MM.1S (cell line): Measurements from ENCODE around the gene SPOCK1.

Experiments used
- EZH2 ChIP-seq: fragments of 300-600 bp; sonication (generic); optimal IDR thresholded peaks from 2 replicates; pipeline ENCODE3; 2017; ENCODE audit warnings: low read depth, mild to moderate bottlenecking, antibody characterized with exemption, low read length, mixed read lengths
- TF ChIP-seq, protein P1 (sequence below): fragments of 300-600 bp; sonication (generic); IDR thresholded peaks from 2 replicates; pipeline ENCODE4 v1.5.1; 2016; ENCODE audit warnings: antibody characterized with exemption, low read length, mixed read lengths

- TF ChIP-seq, protein P1, sequence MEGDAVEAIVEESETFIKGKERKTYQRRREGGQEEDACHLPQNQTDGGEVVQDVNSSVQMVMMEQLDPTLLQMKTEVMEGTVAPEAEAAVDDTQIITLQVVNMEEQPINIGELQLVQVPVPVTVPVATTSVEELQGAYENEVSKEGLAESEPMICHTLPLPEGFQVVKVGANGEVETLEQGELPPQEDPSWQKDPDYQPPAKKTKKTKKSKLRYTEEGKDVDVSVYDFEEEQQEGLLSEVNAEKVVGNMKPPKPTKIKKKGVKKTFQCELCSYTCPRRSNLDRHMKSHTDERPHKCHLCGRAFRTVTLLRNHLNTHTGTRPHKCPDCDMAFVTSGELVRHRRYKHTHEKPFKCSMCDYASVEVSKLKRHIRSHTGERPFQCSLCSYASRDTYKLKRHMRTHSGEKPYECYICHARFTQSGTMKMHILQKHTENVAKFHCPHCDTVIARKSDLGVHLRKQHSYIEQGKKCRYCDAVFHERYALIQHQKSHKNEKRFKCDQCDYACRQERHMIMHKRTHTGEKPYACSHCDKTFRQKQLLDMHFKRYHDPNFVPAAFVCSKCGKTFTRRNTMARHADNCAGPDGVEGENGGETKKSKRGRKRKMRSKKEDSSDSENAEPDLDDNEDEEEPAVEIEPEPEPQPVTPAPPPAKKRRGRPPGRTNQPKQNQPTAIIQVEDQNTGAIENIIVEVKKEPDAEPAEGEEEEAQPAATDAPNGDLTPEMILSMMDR: no peak
- no peak for TF ChIP-seq EZH2
These were observed 351.0 kb downstream of the SPOCK1 start for GRCh38 chr5:137148159-137148558.
